Limb (tissue), 2 donors: ENCODE data around the gene ALOX12B.
"Not testable (repeated sequence)": the region's sequence is repeated elsewhere in the genome, so short reads cannot be mapped to it uniquely, and the experiment has no call there.

Source experiments
- DNase-seq, 2 donors: peaks; one replicate each; pipeline ENCODE4 v3.0.0-alpha.2; 2016; ENCODE audit errors: extremely low spot score in 2 of 2

Gene ALOX12B

GRCh38 chr17:8044819-8045810, 42.4 kb downstream of the ALOX12B start:
- DNase-seq: no peak

DNA sequence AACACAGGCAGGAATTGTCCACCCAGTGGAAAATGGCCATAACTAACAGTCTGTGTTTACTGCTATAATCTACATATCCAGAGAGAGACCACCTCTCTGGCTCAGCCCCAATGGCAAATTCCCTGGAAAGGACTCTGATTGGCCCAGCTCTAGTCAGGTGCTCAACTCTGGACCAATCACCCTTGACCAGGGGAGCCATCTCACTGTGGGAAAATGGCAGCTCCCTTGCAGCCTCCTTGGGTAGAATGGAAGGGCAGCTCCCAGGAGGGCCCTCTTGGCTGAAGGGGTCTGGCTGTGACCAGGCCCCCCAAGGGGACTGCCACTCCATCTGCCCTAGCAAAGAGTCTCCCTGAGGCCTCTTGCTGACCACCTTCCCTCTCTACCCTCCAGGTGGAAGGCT, 45.5 kb downstream of the ALOX12B start:
- DNase-seq: no peak

GRCh38 chr17:8041249-8041928, 46.1 kb downstream of the ALOX12B start:
- DNase-seq: no peak

GRCh38 chr17:8039611-8040168, 47.8 kb downstream of the ALOX12B start:
- DNase-seq: no peak

DNA sequence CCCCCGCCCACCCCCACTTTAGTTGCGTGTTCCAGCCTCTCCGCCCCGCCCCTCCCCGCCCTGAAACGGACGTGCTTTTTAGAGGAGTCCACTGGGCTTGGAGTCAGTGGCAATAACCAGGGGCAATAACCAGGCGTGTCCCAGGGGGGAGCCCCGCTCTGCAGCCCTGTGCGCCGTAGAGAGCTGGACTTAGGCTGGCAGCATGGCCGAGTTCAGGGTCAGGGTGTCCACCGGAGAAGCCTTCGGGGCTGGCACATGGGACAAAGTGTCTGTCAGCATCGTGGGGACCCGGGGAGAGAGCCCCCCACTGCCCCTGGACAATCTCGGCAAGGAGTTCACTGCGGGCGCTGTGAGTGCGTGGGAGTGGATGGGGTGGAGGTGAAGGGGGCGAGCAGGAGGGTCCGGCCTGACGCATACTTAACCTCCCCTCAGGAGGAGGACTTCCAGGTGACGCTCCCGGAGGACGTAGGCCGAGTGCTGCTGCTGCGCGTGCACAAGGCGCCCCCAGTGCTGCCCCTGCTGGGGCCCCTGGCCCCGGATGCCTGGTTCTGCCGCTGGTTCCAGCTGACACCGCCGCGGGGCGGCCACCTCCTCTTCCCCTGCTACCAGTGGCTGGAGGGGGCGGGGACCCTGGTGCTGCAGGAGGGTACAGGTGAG, 48.4 kb downstream of the ALOX12B start, which contains the start of gene ALOX15B:
Gene ALOX15B (plus strand): TSS at position 106 of the 657 bp plus-strand sequence. CDS start 97 bp downstream, at position 203.
- DNase-seq: no peak

- no peak for DNase-seq
Observed at GRCh38 chr17:8032442-8032841, 55.1 kb downstream of the ALOX12B start.

- DNase-seq: no peak
Observed at GRCh38 chr17:8031950-8032349, 55.6 kb downstream of the ALOX12B start.

- DNase-seq: no peak
Observed at GRCh38 chr17:8031261-8031661, 56.3 kb downstream of the ALOX12B start.

GRCh38 chr17:8029121-8029520, 58.4 kb downstream of the ALOX12B start:
- no peak for DNase-seq

GRCh38 chr17:8025176-8025911, 62.2 kb downstream of the ALOX12B start:
- DNase-seq: no peak

GRCh38 chr17:8024161-8024560, 63.4 kb downstream of the ALOX12B start:
- not testable (repeated sequence) for DNase-seq
